Measurements from ENCODE around the gene IGFBP7. TPM values are rescaled to one million over a fixed set of nuclear protein-coding genes. Genes with fewer than 3 reads are reported as not detected.

IGFBP7 gene
- total RNA-seq, 2 experiments from 2014 or later, result not detected

DNA sequence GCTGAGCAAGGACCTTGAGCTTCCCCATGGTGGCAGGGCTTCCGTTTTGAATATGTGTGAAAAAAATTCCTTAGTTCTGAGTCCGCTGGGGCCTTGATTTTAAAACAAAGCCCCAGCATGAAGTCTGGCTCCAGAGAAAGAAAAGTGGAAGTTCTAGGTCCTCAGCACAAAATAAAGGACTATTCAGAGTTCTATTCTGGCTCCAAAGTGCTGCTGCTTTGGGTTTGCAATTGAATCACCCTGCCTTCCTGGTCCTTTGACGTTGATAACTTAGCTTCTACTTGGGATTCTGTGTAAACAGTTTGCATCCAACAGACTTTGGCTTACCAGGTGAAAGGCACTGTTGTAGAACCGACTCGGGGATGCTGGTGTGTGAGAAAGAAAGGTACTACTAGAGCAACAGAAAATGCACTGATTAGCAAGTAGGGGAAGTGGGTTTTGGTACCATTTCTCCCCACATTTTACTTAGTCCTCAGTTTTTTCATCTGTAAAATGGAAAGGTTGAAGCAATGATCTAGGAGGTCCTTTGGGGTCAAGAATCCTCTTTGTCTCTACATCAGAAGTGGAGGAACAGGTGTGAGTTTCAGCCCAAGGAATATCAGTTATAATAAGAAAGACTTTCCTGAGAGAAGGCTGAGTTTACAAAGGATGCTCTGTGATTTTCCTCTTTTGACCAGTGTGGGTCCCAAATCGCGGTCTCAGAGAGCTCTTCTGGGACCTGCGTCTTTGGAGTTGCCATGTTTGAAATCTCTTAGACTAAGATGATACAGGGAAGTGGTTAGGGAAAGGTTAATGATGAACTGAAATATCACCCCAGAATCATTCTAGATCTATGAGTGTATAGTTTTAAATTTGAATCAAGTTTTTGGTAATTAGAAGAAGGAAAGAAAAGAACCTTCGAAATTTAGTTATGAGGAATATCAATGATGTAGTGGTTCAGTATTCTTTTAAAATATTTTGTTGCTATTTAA lies 28.2 kb downstream of the IGFBP7 start:
- H3K4me1 Mint-ChIP-seq (ENCODE audit: low read depth), result no peaks in the 10 kb centered on the region
- no peaks in the 10 kb centered on the region for H3K36me3 Mint-ChIP-seq (ENCODE audit: low read depth)
- H3K4me3 Mint-ChIP-seq, result no peak overlapping the region
- DNase-seq, result no peak
- intact Hi-C loops (cut with micrococcal nuclease), result no loop called here
- CTCF ChIA-PET, result no interaction called here
- no peak for ATAC-seq
- H3K27me3 Mint-ChIP-seq, result peaks cover 8% of the 10 kb centered on the region
- no peak overlapping the region for H3K27ac Mint-ChIP-seq
- no peaks in the 10 kb centered on the region for H3K9me3 Mint-ChIP-seq
- POLR2A ChIA-PET, result no interaction called here
- no peak for TF ChIP-seq CTCF (IDR thresholded peaks at IDR 0.05)

DNA sequence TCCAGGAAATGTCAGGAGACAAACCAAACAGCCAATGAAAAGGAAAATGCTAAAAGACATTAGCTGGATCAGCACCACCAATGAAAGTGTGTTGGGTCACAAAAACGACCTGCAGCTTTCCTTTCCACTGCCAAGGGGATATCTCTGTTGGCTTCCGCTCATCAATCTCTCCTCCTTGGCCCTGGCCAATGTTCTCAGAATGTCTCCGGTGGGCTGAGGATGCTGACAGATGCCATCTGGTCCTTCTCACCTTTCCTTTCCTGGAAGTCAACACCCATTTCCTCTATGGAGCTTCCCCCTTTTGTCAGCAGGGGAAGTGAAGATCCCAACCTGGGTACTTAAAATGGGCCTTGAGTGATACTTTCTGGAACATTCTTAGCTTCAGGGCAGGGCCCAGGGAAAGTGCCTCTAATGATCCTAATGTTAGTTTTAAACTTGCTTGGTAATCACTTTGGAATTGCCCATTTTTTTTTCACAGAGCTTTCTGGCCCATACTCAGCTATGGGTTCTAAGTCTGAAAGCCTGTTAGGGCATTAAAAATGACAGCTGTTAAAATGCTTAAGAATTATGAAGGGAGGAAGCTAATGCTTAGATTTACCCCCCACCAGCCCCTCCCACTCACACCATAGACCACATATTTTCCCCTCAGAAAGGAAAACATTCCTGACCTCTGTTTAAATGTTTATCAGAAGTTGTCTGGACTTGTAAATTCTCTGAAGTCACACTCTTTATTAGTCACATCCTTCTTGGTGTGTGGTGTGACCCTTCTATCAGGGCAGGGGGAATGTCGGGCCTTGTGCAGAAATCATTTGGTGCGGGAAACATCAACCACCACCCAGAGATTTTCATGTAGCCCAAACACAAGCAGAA lies 29.2 kb downstream of the IGFBP7 start:
- H3K9me3 Mint-ChIP-seq, result no peaks in the 10 kb centered on the region
- intact Hi-C loops (cut with micrococcal nuclease), result no loop called here
- CTCF ChIA-PET, result no interaction called here
- TF ChIP-seq CTCF (IDR thresholded peaks at IDR 0.05), result no peak
- H3K27me3 Mint-ChIP-seq, result peaks cover 11% of the 10 kb centered on the region
- POLR2A ChIA-PET, result no interaction called here
- H3K36me3 Mint-ChIP-seq (ENCODE audit: low read depth), result no peaks in the 10 kb centered on the region
- no peak for DNase-seq
- H3K4me3 Mint-ChIP-seq, result no peak overlapping the region
- H3K4me1 Mint-ChIP-seq (ENCODE audit: low read depth), result no peaks in the 10 kb centered on the region
- H3K27ac Mint-ChIP-seq, result no peak overlapping the region
- no peak for ATAC-seq

- CTCF ChIA-PET, result interaction anchor here (1.2 kb wide), 1 partner anchor 85 kb away, joined by 4 read pairs; no protein-coding TSS in a partner anchor
- H3K4me3 Mint-ChIP-seq, result no peak overlapping the region
- intact Hi-C loops (cut with micrococcal nuclease), result no loop called here
Measured at GRCh38 chr4:57078685-57079521, 31.3 kb downstream of the IGFBP7 start.

More at GRCh38 chr4:57078685-57079521, 31.3 kb downstream of the IGFBP7 start:
- no peak for TF ChIP-seq CTCF (IDR thresholded peaks at IDR 0.05)
- DNase-seq (no peak), ATAC-seq (no peak)
- POLR2A ChIA-PET, result no interaction called here
- H3K4me1 Mint-ChIP-seq (ENCODE audit: low read depth), result no peaks in the 10 kb centered on the region
- H3K36me3 Mint-ChIP-seq (ENCODE audit: low read depth), result no peaks in the 10 kb centered on the region
- H3K27ac Mint-ChIP-seq, result no peak overlapping the region
- H3K27me3 Mint-ChIP-seq, result peaks cover 13% of the 10 kb centered on the region
- H3K9me3 Mint-ChIP-seq, result no peaks in the 10 kb centered on the region

All from activated CD8-positive, alpha-beta T cell treated with anti-CD3 and anti-CD28 coated beads for 36 hours (primary cell).